B cell (primary cell): ENCODE results near the gene ZNF562. TPM values are rescaled to one million over a fixed set of nuclear protein-coding genes. Genes with fewer than 3 reads are reported as not detected.

Experiments used
- ATAC-seq: fragments of 200-7000 bp; cut with Tn5 transposase; one replicate; pipeline ENCODE4 v1.10.0; 2021; ENCODE audit warnings: low read depth, mild to moderate bottlenecking, moderate number of reproducible peaks, moderate library complexity
- CTCF ChIA-PET: fragments of 350-600 bp; sonication (Branson Sonifier 250); formaldehyde crosslinking; loops from one replicate; lab custom pipeline; 2021; ENCODE audit warnings: antibody characterized with exemption, inconsistent platforms; lab: Charles Lee
- POLR2A ChIA-PET: fragments of 350-600 bp; sonication (Branson Sonifier 250); formaldehyde crosslinking; loops from one replicate; lab custom pipeline; 2021; ENCODE audit warnings: antibody characterized with exemption; lab: Charles Lee
- DNase-seq: peaks from one replicate; pipeline ENCODE4 v3.0.0; 2013
- H2AFZ ChIP-seq: 2 replicates; pipeline ENCODE4 v1.6.1; 2012; ENCODE audit warnings: mild to moderate bottlenecking, low read depth, low read length; ENCODE audit not compliant: insufficient read depth, poor library complexity, severe bottlenecking
- H3K27ac ChIP-seq, 2 donors: 1 replicate in 1 of 2; 2 replicates in 1 of 2; pipeline ENCODE4 v1.5.1; 2012 to 2013; ENCODE audit warnings: low read length in 2 of 2, mild to moderate bottlenecking in 2 of 2, moderate library complexity in 1 of 2
- H3K27me3 ChIP-seq, 4 experiments: fragments of 200-600 bp in 1 of 4; sonication (generic) in 1 of 4; replicated peaks in 1 of 4; 1 replicate in 2 of 4; 2 replicates in 2 of 4; pipeline versions ENCODE4 v1.6.1 to v1.7.0; 2013 to 2016; ENCODE audit warnings: low read length in 3 of 4, mild to moderate bottlenecking in 2 of 4, mixed read lengths in 1 of 4, moderate library complexity in 1 of 4; ENCODE audit not compliant: insufficient read depth in 4 of 4, control insufficient read depth in 3 of 4; ENCODE audit errors: control extremely low read depth in 1 of 4
- H3K36me3 ChIP-seq, 2 experiments: replicated peaks in 1 of 2; 1 replicate in 1 of 2; 2 replicates in 1 of 2; pipeline versions ENCODE4 v1.6.1 to v1.7.1; 2013; ENCODE audit warnings: low read length in 1 of 2; ENCODE audit not compliant: insufficient read depth in 2 of 2, control insufficient read depth in 1 of 2; ENCODE audit errors: control extremely low read depth in 1 of 2, extremely low read depth in 1 of 2
- H3K4me1 ChIP-seq, 2 donors: fragments of 200-600 bp in 1 of 2; sonication (generic) in 1 of 2; 1 replicate in 1 of 2; 2 replicates in 1 of 2; pipeline versions ENCODE4 v1.5.1 to v1.6.1; 2013 to 2017; ENCODE audit warnings: low read length in 2 of 2; ENCODE audit not compliant: control insufficient read depth in 2 of 2, insufficient read depth in 2 of 2
- H3K4me2 ChIP-seq: replicated peaks from 2 replicates; pipeline ENCODE3; 2012; ENCODE audit warnings: mild to moderate bottlenecking, low read depth, low read length; ENCODE audit not compliant: poor library complexity, severe bottlenecking
- H3K4me3 ChIP-seq, 5 experiments: fragments of 200-600 bp in 1 of 5; sonication (generic) in 1 of 5; 1 replicate in 3 of 5; 2 replicates in 2 of 5; pipeline versions ENCODE4 v1.5.1 to v1.7.0; 2011 to 2016; ENCODE audit warnings: low read length in 4 of 5, mild to moderate bottlenecking in 4 of 5, low read depth in 2 of 5, control low read depth in 1 of 5, moderate library complexity in 1 of 5; ENCODE audit not compliant: insufficient read depth in 1 of 5; ENCODE audit errors: control extremely low read depth in 1 of 5, extremely low read depth in 1 of 5
- H3K79me2 ChIP-seq: fragments of 200-600 bp; sonication (generic); one replicate; pipeline ENCODE4 v1.6.0; 2016; ENCODE audit warnings: low read length; ENCODE audit not compliant: control insufficient read depth, insufficient read depth
- H3K9ac ChIP-seq: fragments of 200-600 bp; sonication (generic); 2 replicates; pipeline ENCODE4 v1.6.1; 2017; ENCODE audit warnings: mild to moderate bottlenecking, low read length, moderate library complexity
- H3K9me3 ChIP-seq, 3 donors: one replicate each; pipeline versions ENCODE4 v1.6.1 to v1.7.1; 2013; ENCODE audit warnings: low read length in 2 of 3; ENCODE audit not compliant: control insufficient read depth in 2 of 3, insufficient read depth in 1 of 3; ENCODE audit errors: control extremely low read depth in 1 of 3
- H4K20me1 ChIP-seq: 2 replicates; pipeline ENCODE4 v1.6.0; 2012; ENCODE audit warnings: mild to moderate bottlenecking, low read length; ENCODE audit not compliant: insufficient read depth, control insufficient read depth, poor library complexity, severe bottlenecking
- H3K27ac Mint-ChIP-seq: one replicate; pipeline ENCODE4 v1.8.0; 2021; ENCODE audit warnings: mixed read lengths
- H3K27me3 Mint-ChIP-seq: one replicate; pipeline ENCODE4 v1.8.0; 2021; ENCODE audit warnings: mixed read lengths
- H3K4me1 Mint-ChIP-seq: one replicate; pipeline ENCODE4 v1.8.0; 2021; ENCODE audit warnings: mixed read lengths
- H3K4me3 Mint-ChIP-seq: one replicate; pipeline ENCODE4 v1.8.0; 2021; ENCODE audit warnings: mixed read lengths
- H3K9me3 Mint-ChIP-seq: one replicate; pipeline ENCODE4 v1.8.0; 2022; ENCODE audit warnings: mixed read lengths; ENCODE audit not compliant: insufficient read depth
- EZH2 ChIP-seq: IDR thresholded peaks from 2 replicates; pipeline ENCODE4 v1.6.1; 2012; ENCODE audit warnings: borderline replicate concordance, low read depth, mild to moderate bottlenecking, moderate library complexity, low read length; ENCODE audit not compliant: insufficient read depth, poor library complexity, severe bottlenecking
- WGBS: methylation state at CpG from one replicate; pipeline ENCODE4 v1.1.5; 2013; ENCODE audit warnings: missing lambda C conversion rate; ENCODE audit not compliant: insufficient coverage; 5-methylcytosine and 5-hydroxymethylcytosine counted together
- intact Hi-C: fragments of 100-400 bp; cut with micrococcal nuclease; formaldehyde crosslinking; loops from one replicate; pipeline ENCODE4 v1.10.0; 2022
- polyA plus RNA-seq: library from polyadenylated mRNA; depleted of rRNA; stranded (reverse); fragments of >200 nt; gene quantifications from 2 replicates; pipeline ENCODE4 v1.2.3, GENCODE V29; 2012
- total RNA-seq, 2 donors: library from RNA; stranded (reverse); fragments of 120-200 nt in 1 of 2; gene quantifications; 1 replicate in 1 of 2; 2 replicates in 1 of 2; pipeline versions ENCODE4 v1.2.3 to v1.2.4, GENCODE V29; 2013 to 2022
- TF ChIP-seq, protein P1 (sequence below): fragments of 200-600 bp; IDR thresholded peaks from one replicate; pipeline ENCODE4 v1.8.0; 2022; ENCODE audit warnings: antibody characterized with exemption, mild to moderate bottlenecking

The ZNF562 gene
- total and polyA plus RNA-seq, 2 donors (not counting 1 experiment from before 2014, with no cell fraction given), result 4.1 to 31.8 TPM

DNA sequence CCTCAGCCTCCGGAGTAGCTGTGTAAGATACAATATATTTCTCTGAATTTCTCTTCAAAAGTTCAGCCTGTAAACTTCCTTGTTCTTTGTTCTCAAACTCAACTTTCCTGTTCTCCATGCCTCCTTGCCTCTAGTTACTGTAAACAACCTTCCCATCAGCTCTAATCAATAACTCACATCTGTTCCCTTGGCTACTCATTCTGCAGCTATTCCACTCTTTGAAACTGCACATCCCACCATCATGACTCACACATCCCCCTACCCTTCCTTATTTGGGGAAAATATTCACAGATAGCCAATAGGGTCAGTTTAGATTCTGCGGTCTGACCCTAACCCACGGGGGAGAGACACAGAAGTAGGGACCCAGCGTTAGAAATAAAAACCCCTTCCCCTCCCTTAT lies 2.0 kb downstream of the ZNF562 start:
- Histone ChIP-seq H3K9me3 (peaks cover 10 to 31% (median 21%) of the 10 kb centered on the region in 3 donors), H3K36me3 (peaks cover 4 to 6% of the 10 kb centered on the region in 2 experiments), H3K9ac (no peak overlapping the region), H3K4me2 (no peak overlapping the region), H2AFZ (no peak overlapping the region), H3K79me2 (peaks cover 63% of the 10 kb centered on the region), H4K20me1 (peaks cover 6% of the 10 kb centered on the region), H3K4me1 (peaks cover 3% of the 10 kb centered on the region in 2 donors), H3K27ac (no peak overlapping the region), H3K4me3 (no peak overlapping the region), H3K27me3 (no peaks in the 10 kb centered on the region)
- Mint-ChIP-seq H3K27ac (peak overlapping the region; percentile 11), H3K9me3 (peaks cover 21% of the 10 kb centered on the region), H3K4me1 (peaks cover 26% of the 10 kb centered on the region), H3K4me3 (peak overlapping the region; percentile 54), H3K27me3 (no peaks in the 10 kb centered on the region)
- ATAC-seq, result no peak
- 96% methylated on average over 3 of the region's 4 CpGs for WGBS
- no peak for DNase-seq
- ChIA-PET CTCF (no interaction called here), POLR2A (no interaction called here)
- no peak for TF ChIP-seq EZH2
- TF ChIP-seq, protein P1, sequence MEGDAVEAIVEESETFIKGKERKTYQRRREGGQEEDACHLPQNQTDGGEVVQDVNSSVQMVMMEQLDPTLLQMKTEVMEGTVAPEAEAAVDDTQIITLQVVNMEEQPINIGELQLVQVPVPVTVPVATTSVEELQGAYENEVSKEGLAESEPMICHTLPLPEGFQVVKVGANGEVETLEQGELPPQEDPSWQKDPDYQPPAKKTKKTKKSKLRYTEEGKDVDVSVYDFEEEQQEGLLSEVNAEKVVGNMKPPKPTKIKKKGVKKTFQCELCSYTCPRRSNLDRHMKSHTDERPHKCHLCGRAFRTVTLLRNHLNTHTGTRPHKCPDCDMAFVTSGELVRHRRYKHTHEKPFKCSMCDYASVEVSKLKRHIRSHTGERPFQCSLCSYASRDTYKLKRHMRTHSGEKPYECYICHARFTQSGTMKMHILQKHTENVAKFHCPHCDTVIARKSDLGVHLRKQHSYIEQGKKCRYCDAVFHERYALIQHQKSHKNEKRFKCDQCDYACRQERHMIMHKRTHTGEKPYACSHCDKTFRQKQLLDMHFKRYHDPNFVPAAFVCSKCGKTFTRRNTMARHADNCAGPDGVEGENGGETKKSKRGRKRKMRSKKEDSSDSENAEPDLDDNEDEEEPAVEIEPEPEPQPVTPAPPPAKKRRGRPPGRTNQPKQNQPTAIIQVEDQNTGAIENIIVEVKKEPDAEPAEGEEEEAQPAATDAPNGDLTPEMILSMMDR, result no peak
- intact Hi-C loops, result loop anchor here (10.0 kb wide), 1 partner anchor 122 kb away; no protein-coding TSS in a partner anchor

DNA sequence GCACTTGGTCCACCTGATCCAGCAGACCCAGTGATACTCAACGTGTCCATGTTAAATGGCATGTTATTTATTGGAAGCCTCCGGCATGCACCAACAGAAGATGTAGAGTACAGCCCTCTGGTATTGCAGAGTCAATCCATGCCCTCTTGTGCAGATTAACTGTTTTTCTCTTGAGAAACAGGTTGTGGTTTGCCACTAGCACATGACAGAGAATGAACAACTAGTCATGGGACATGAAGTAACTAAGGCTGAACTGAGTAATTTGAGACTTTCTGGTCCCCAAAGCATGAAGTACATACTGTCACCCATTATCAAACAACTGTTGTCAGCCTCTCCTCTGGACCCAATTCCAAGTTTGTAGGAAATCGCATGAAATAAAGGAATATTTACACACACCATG lies 3.2 kb downstream of the ZNF562 start:
- Mint-ChIP-seq H3K9me3 (peaks cover 23% of the 10 kb centered on the region), H3K4me1 (peaks cover 31% of the 10 kb centered on the region), H3K27ac (no peak overlapping the region), H3K27me3 (no peaks in the 10 kb centered on the region), H3K4me3 (no peak overlapping the region)
- Histone ChIP-seq H3K4me1 (peaks cover 3% of the 10 kb centered on the region in 2 donors), H3K27me3 (no peaks in the 10 kb centered on the region), H3K4me2 (no peak overlapping the region), H3K36me3 (peaks cover 4 to 9% of the 10 kb centered on the region in 2 experiments), H3K79me2 (peaks cover 75% of the 10 kb centered on the region), H3K9ac (no peak overlapping the region), H3K4me3 (no peak overlapping the region), H2AFZ (no peak overlapping the region), H3K27ac (no peak overlapping the region), H3K9me3 (peaks cover 15 to 36% (median 22%) of the 10 kb centered on the region in 3 donors), H4K20me1 (peaks cover 14% of the 10 kb centered on the region)
- intact Hi-C loops, result loop anchor here (10.0 kb wide), 1 partner anchor 123 kb away; no protein-coding TSS in a partner anchor
- ChIA-PET POLR2A (no interaction called here), CTCF (no interaction called here)
- TF ChIP-seq, protein P1, result no peak
- 100% methylated on average over 1 of the region's 3 CpGs for WGBS
- no peak for DNase-seq
- ATAC-seq, result no peak
